ENCODE results near the gene LTBR. TPM values are rescaled to one million over a fixed set of nuclear protein-coding genes. Genes with fewer than 3 reads are reported as not detected.

The LTBR gene
- total RNA-seq, 2 experiments from 2014 or later: 1.5 to 1.6 TPM

- H3K27ac Mint-ChIP-seq: no peak overlapping the region
- H3K36me3 Mint-ChIP-seq (ENCODE audit: low read depth): no peaks in the 10 kb centered on the region
- H3K4me1 Mint-ChIP-seq (ENCODE audit: low read depth): peaks cover 20% of the 10 kb centered on the region
- POLR2A ChIA-PET: interaction anchor here (0.7 to 1.9 kb wide), 3 partner anchors 9 to 13 kb away, joined by 3 to 7 read pairs (median 5); no protein-coding TSS in a partner anchor
- intact Hi-C loops (cut with micrococcal nuclease): no loop called here
- ATAC-seq: no peak
- TF ChIP-seq CTCF (IDR thresholded peaks at IDR 0.05): no peak
- H3K27me3 Mint-ChIP-seq: no peaks in the 10 kb centered on the region
- no peaks in the 10 kb centered on the region for H3K9me3 Mint-ChIP-seq
- no peak for DNase-seq
- CTCF ChIA-PET: no interaction called here
- no peak overlapping the region for H3K4me3 Mint-ChIP-seq
These were observed 25.1 kb upstream of the LTBR start for GRCh38 chr12:6358881-6359280.

GRCh38 chr12:6360080-6360571, 23.8 kb upstream of the LTBR start:
- no peaks in the 10 kb centered on the region for H3K36me3 Mint-ChIP-seq (ENCODE audit: low read depth)
- no peaks in the 10 kb centered on the region for H3K9me3 Mint-ChIP-seq
- no peak overlapping the region for H3K4me3 Mint-ChIP-seq
- POLR2A ChIA-PET: interaction anchor here (1.1 to 1.2 kb wide), 3 partner anchors 24 to 101 kb away, joined by 3 to 5 read pairs (median 3); no protein-coding TSS in a partner anchor
- intact Hi-C loops (cut with micrococcal nuclease): no loop called here
- CTCF ChIA-PET: interaction anchor here (2.4 kb wide), 1 partner anchor 25 kb away, joined by 9 read pairs; no protein-coding TSS in a partner anchor
- H3K27ac Mint-ChIP-seq: no peak overlapping the region
- TF ChIP-seq CTCF (IDR thresholded peaks at IDR 0.05): no peak
- H3K4me1 Mint-ChIP-seq (ENCODE audit: low read depth): peaks cover 16% of the 10 kb centered on the region
- ATAC-seq: no peak
- DNase-seq: no peak
- no peaks in the 10 kb centered on the region for H3K27me3 Mint-ChIP-seq

GRCh38 chr12:6360578-6361490, 23.1 kb upstream of the LTBR start:
- Mint-ChIP-seq H3K27ac (no peak overlapping the region), H3K4me3 (no peak overlapping the region)

GRCh38 chr12:6361834-6362233, 22.1 kb upstream of the LTBR start:
- Mint-ChIP-seq H3K27me3 (no peaks in the 10 kb centered on the region), H3K27ac (no peak overlapping the region), H3K9me3 (no peaks in the 10 kb centered on the region), H3K4me1 (ENCODE audit: low read depth) (peaks cover 15% of the 10 kb centered on the region), H3K4me3 (no peak overlapping the region), H3K36me3 (ENCODE audit: low read depth) (no peaks in the 10 kb centered on the region)
- POLR2A ChIA-PET: no interaction called here
- intact Hi-C loops (cut with micrococcal nuclease): no loop called here
- CTCF ChIA-PET: interaction anchor here (1.8 to 2.4 kb wide), 3 partner anchors 27 to 104 kb away, joined by 5 to 12 read pairs (median 9); no protein-coding TSS in a partner anchor
- DNase-seq (no peak), ATAC-seq (no peak)
- no peak for TF ChIP-seq CTCF (IDR thresholded peaks at IDR 0.05)

More at GRCh38 chr12:6360578-6361490, 23.1 kb upstream of the LTBR start:
- Mint-ChIP-seq H3K4me1 (ENCODE audit: low read depth) (peaks cover 15% of the 10 kb centered on the region), H3K36me3 (ENCODE audit: low read depth) (no peaks in the 10 kb centered on the region), H3K9me3 (no peaks in the 10 kb centered on the region), H3K27me3 (no peaks in the 10 kb centered on the region)
- intact Hi-C loops (cut with micrococcal nuclease): no loop called here
- no peak for DNase-seq
- ATAC-seq: peak; percentile 43
- ChIA-PET POLR2A (interaction anchor here (1.1 to 1.2 kb wide), 3 partner anchors 25 to 101 kb away, joined by 3 to 5 read pairs (median 3); no protein-coding TSS in a partner anchor), CTCF (interaction anchor here (2.4 kb wide), 1 partner anchor 26 kb away, joined by 9 read pairs; no protein-coding TSS in a partner anchor)
- TF ChIP-seq CTCF (IDR thresholded peaks at IDR 0.05): no peak

Measured in activated CD8-positive, alpha-beta T cell treated with anti-CD3 and anti-CD28 coated beads for 36 hours (primary cell).